Caki2 (cell line): ENCODE measurements around the gene TEX44. TPM values are rescaled to one million over a fixed set of nuclear protein-coding genes. Genes with fewer than 3 reads are reported as not detected.

Source experiments
- DNase-seq: peaks from one replicate; pipeline ENCODE4 v3.0.0-alpha.2; 2015; ENCODE audit warnings: low read depth
- in situ Hi-C: cut with HindIII; loops from 2 replicates; pipeline ENCODE4 v1.10.0; 2016; ENCODE audit warnings: low sequenced_read_pairs, low pct_unique_long_range_greater_than_20kb, mixed read lengths
- total RNA-seq: library from RNA; depleted of rRNA; stranded (reverse); fragments of >200 nt; shearing (Covaris generic); gene quantifications from 2 replicates; pipeline ENCODE4 v1.2.3, GENCODE V29; 2014; ENCODE audit warnings: low replicate concordance

The TEX44 gene
- total RNA-seq, 1 experiment from 2014 or later, result not detected

DNA sequence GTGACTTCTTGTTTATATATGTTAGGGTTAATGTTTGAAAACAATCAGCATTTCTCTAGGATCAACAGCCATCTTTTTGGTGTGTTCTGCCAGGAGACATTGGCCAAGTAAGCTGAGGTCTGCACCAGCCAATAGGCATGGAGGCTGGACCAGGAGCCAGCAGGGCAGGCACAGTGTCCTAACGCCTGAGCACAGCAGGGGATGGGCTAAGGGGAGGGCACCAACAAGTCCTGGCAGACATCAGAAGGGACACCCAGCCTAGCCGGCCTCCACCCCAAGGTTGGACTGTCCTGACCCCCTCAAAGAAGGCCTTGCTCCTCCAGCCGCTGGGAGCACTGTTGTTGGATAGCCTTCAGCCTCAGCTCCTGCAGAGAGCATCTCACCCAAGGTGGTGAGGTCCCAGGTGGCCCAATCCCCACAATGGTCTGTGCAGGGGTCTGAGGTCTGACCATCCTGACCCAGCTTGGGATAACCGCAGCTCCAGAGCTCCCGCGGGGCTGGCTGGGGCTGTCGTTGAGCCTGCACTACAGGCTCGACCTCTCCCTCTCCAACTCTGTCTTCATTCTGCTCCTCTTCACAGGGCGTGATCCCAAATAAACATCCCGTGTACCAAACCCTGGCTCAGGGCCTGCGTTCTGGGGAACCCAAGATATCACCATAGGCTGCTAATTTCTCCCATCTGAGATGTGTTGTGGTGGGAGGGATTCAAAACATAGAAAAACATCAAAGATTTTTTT is 8.1 kb downstream of the TEX44 start:
- in situ Hi-C loops, result no loop called here
- no peak for DNase-seq

DNA sequence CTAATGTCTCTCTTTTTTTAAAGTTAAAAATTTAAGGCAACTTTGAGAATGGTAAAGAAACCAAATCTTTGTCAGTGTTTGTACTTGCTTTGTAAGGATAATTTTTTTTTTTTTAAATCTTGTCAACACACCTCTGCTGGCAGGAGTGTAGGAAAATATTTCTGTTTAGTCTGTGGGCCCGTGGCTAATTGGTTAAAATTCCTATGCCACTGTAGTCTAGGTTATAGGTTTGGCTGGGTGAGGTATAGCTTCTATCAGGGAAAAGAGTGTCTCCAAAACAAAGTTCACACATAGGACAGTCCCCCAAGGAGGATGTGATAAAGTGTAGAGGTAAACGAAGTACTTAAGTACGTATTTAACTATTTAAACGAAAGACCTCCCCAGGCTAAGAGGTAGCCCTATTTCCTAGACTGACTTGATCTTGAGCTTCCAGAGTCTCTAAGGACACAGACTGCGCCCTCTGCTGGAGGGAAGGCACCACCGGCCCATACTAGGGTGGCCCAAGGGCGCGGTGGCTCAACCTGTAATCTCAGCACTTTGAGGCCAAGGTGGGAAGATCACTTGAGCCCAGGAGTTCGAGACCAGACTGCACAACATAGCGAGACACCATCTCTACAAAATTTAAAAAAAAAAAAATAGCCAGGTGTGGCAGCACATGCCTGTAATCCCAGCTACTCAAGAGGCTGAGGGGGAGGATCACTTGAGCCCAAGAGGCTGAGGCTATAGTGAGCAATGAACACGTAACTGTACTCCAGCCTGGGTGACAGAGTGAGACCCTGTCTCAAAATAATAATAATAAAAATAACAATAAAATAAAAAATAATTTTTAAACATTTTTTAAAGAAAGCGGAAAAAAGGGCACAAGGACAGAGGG is 8.9 kb downstream of the TEX44 start:
- in situ Hi-C loops, result no loop called here
- peak; percentile 62 for DNase-seq

DNA sequence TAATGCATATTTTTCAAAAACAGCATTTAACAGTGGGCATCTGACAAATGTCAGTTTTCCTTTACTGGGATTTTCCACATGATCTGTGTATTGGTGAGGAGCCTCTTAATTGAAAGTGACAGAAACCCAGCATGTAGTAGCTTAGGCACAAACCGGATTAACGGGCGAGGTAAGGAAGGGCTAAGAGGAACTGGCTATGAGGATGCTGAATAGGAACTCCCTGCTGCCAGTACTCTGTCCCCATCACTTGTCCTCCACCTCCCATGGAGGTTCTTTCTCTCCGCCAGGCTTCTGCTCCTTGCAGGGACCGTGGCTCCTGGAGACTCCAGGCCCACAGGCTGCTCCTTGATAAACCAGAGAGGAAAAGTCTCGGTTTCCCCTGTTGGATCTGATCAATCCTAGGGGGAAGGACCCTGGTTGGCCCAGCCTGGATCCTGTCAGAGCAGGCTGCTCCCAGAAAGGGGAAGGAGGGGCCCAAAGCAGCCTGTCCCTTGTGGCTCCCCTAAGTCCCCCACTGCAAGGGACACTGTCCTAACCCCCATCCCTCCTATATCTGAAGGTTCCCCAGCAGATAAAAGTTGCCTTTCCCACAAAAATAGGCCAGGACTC is 10.3 kb downstream of the TEX44 start:
- in situ Hi-C loops, result no loop called here

DNA sequence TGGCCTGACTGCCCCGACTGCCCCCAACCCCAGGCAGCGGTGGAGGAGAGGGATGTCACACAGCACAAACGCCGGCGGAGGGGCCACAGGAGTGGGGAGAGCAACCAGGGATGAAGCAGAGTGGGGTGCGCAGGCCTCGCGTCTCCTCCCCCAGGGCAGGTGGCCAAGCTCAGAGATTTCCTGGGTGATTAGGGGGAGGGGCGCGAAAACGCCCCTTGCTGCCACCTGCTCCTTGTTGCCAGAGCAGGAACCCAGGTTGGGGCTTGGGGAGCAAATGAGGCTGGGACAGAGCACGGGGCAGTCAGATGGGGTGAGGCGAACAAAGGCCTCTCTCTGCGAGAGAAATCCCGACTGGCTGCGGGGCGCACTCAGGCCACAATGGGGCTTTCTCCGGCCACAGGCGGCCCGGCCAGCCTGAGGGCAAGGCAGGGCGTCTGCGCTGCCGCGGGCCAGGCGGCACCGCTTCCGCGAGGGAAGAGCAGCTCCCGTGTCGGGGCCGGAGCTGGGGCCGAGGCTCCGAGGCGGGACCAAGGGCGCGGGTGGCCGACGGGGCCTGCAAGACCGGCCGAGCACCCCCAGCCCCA is 11.5 kb downstream of the TEX44 start:
- in situ Hi-C loops, result no loop called here

More for the DNA sequence above, 10.3 kb downstream of the TEX44 start:
- no peak for DNase-seq

DNA sequence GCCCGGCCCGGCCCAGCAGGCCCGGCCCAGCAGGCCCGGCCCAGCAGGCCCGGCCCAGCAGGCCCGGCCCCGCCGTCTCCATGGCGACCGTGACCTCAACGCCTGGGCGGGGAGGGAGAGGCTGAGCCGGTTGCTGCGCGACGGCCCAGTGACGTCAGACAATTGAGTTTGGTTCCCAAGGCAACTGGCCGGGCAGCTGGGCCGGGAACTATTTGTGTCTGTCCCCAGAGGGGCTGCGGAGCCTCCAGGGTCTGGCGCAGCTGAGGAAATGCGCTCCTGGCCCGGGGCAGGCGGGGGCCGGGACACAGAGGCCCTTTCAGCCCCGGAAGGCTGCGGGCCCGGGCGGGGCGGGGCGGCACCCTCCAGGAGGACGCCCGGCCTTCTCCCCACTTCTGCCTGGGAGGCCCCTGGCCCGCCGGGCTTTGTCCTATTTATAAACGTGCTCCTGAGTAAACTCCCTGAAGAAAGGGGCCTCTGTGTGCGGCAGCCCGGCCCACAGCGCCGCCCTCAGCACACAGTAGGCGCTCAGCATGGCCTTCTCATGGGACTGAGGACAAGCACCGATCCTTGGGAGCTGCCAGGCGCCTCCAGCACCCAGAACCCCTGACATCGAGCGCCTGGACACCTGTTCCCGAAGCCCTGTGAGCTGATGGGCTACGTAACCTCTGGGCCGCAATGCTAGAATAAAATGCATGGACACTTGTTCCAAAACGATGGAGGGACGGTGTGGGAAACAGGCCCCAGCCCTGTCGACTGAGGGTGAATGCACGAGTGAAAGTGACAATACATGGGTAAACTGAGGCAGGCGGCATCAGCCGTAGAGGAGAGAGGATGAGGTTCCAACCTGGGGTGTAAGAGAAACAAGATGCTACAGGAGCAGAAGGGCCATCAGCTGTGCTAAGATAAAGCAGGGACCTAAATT is 12.3 kb downstream of the TEX44 start:
- in situ Hi-C loops, result no loop called here
- DNase-seq, result peak; percentile 94

More for the DNA sequence above, 11.5 kb downstream of the TEX44 start:
- DNase-seq, result no peak

DNA sequence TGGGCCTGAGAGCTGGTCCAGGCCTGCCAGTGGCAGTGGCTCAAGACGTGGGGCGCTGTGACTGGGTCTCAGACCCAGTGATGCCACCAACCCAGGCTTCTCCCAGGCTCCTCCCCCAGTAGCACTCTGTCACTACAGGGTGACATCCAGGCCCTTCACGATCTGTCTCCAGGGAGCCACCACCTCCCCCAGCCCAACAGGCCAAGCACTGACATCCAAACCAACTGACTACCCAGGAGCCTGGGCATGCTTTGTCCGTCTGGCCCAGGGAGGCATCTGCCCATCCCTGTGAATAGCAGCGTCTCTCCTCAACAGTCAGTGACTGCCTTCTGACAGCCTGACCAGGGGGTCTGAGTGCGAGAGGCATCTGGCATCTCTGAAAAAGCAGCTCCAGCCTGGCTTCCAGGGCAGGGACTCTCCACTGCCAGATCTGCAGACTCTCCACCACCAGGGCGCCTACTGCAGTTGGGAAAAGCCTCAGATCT is 13.0 kb downstream of the TEX44 start:
- in situ Hi-C loops, result no loop called here

DNA sequence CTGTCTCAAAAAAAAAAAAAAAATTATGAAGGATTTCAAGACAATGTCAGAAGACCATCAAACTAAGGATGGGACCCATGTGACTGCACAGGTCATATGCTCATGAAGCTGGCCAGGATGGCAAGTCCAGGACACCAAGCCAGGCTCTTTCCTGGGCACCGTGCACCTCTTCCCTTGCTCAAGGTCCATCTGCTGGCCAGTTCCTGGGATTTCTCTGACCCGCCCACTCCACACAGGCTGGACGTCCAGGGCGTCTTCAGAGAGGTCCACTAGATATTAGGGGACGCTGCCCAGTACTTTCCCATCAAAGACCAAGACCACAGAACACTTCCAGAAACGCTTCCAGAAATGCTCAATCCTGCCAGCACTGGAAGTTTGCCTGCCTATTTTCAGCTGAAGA is 14.3 kb downstream of the TEX44 start:
- in situ Hi-C loops, result no loop called here
- DNase-seq, result no peak

More for the DNA sequence above, 13.0 kb downstream of the TEX44 start:
- DNase-seq, result no peak

DNA sequence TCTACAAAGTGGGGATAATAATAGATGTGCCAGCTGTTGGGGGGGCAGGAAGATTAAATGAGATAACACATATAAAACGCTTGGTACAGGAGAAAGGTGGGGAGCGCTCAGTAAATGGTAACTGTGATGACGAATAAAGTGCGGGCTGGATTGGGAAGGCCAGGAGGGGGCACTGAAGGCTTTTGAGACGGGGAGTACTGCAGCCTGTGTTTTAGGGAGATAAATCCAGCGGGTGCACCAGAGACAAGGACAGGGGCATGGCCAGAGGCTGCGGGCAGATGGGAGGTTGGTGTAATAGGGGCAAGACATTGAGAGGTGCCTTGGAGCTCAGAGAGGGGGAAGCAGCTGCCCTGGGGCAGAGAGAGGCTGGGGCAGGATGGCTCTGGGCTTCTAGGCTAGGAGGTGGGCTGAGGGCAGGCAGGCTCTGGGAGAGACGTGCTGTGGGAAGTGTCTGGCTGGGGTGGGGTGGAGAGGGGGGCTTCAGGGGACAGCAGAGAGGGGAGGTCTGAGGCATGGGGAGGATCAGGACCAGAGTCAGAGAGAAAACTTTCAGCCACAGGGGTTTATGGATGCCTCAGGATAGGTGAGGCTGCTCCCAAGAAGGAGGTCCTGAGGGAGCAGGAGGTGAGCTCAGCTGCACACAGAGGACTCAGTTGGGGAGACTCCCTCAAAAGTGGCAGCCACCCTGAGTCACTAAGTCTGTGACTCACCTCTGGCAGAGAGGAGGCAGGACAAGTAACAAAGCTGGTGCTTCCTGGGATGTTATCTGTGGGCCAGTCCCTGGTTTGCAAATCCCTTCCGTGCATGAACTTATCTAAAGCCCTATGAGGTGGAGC is 18.8 kb downstream of the TEX44 start:
- in situ Hi-C loops, result no loop called here
- peak; percentile 85 for DNase-seq

DNA sequence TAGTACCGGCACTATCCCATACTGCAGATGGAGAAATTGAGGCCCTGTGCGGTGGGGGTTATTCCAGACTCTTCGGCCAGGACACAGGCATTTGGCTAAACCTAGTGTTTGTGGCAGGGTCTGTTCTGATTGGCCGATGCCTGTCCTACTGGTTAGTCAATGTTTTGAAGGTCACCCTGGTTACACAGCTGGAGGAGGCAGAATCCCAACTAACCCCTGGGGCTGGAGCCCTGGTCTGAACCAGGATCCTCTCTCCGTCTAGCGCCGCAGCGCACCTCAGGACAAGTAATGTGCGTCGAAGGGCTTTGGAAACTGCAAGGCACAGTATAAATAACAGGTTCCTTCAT is 19.4 kb downstream of the TEX44 start:
- DNase-seq, result no peak
- in situ Hi-C loops, result no loop called here

DNA sequence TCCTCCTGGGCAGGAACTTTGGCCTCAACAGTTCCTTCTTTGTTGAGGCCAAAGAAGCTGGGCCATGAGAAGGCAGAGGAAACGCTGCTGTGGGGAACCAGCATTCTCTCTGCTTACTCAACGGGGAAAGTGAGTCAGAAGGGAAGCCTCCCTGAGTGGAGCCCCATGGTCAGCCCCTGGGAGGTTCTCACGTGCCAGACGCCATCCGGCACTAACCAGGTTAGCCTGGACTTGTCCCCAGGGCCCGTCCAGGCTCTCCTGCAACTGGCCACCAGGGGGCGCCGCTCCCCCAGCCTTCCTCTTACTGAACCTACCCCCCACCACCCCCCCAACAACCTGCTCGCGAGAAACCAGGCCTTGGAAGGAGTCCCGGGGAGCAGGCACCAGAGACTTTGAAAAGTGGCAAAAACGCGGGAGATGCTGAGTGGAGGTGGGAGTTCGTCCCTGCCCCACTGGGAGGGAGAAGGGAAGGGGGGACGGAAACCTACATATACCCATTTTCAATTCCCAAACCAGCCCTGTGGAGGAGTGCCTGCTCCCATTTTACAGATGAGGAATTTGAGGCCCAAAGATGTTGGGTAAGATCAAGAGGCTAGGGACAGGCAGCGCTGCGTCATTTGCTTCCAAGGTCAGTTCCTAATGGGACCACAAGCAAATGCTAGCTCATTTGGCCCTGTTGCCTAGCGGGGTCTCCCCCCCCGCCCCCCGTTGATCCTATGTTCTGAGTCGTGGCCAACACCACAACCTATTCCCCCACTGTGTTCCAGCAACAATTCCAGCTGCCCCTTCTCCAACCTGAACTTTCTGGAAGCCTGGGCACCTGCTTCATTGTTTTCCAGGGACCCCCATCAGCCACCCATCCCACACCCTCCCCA is 20.0 kb downstream of the TEX44 start:
- in situ Hi-C loops, result no loop called here
- DNase-seq, result peak; percentile 92

DNA sequence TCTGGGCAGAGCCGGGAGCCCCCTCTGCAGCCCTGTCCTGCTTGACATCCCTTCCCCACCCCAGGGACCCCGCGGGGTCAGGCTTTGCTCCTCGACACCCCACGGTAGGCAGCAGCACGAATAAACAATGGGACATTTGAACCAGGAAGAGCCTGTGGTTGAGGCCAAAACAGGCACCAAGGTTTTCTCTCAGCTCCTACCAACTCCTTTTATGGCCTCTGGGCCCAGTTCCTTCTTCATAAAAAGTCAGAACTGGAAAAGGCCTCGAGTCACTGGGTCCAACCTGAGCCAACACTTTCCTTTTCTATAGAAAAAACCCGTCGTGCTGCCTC is 20.6 kb downstream of the TEX44 start:
- in situ Hi-C loops, result no loop called here
- DNase-seq, result no peak

DNA sequence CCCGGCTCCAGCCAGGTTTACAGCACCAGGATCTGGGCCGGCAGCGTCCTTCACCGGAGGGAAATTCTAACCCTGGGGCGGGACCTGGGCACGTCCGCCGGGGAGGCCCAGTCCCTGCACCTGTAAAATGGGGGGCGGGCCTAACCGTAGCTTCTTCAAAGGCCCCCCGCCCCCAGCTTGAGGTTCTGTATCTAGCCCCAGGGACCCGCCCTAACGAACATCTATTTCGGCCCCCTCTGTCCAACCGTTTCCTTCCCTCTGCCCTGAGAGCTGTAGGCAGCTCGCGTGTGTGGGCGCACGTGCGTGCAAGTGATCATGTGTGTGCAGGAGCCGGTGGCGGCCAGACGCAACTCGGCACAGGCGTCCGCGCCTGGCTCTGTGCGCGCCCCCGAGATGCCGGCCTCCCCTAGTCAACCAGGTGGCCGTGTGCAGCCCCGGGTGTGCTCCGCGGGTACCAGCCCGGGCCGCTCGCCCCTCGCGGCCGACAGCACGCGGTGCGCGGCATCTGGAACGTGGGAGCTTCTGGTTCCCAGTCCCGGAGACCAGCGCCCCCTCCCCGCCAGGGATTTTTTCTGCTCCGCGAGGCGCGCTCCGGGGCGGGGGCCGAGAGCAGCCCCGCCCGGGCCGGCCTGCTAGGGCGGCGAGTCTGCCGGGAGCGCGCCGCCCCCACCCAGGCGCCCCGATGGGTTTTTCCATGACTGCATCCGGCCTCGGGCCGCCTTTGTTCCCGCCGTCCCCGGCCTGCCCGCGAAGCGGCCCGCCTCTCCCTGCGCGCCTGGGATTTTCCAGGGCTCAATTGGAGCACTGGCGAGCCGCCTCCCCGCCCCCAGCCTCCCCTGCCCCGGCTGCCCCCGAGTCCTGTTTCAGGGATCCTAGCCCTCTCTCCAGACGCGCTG is 21.2 kb downstream of the TEX44 start:
- in situ Hi-C loops, result no loop called here
- DNase-seq, result peak; percentile 96

DNA sequence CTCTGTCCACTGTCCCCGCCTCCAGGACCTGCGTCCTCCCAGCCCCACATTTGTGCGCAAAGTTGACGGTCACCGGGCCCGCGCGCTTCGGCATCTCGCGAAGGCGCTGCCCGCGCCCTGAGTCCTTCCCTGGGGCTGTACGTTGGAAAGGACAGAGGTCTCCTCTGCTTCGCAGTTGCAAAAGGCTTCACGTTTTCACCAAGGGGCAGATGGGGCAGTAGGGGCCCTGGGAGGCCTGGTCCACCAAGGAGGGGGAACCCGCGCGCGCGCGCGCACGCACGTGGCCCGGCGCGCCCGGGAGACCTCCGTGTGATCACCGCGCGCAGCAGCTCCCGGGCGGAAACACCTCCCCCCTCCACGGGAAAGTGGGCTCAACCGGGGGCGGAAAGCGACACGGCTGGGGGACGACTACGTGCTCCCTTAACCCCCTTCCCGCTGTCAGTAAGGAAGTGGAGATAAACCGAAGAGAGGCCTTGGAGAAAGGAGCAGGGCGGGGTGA is 21.9 kb downstream of the TEX44 start:
- in situ Hi-C loops, result no loop called here
- peak; percentile 20 for DNase-seq

DNA sequence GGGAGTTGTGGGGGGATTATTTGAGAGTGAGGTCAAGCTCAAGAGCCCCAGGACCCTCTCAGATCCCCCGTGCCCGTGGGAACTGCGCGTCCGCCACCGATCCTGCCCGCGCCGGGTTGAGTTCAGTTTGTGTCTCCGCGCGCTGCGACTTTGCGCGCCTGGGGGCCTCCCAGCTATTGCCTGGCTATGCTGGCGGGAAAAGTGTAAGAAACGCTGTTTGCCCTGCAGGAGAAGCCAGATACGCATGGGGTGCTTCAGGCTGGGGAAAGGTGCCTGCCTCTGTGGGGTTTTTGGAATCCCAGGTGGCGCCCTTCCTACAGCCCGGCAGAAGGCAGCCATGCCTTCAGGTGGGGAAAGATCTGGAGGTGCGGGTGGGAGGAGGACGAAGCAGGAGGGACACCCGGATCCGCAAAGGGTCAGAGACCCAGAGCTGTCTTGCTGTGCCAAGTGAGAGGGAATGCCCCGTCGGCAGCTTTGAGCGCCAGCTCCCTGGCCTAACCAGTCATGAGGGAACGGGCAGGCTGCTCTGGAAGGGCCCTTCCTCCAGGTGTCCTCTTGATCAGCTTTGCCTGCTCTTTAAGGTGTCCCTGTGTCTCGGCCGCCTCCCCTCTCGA is 22.5 kb downstream of the TEX44 start:
- in situ Hi-C loops, result no loop called here
- DNase-seq, result no peak

DNA sequence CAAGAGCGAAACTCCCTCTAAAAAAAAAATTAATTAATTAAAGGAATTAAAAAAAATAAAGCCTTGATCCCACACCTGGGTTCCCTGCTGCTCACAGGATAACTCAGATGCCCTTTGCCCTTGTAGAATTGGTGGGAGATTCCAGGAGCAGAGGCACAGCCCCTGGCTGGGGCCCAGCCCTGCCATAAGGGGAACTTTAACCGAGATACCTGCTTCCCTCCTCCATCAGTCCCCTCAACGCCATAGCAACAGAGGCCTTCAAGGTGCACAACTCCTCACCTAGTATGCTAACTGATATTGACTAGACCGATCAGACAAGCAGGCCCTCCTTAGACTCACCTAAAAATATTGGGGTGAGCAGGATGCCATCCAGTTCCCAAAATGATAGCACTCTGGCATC is 23.6 kb downstream of the TEX44 start:
- in situ Hi-C loops, result no loop called here

More for the DNA sequence above, 23.6 kb downstream of the TEX44 start:
- DNase-seq, result no peak
